DND-41 (cell line): ENCODE measurements around the gene ELOVL7.

Experiments used
- CTCF ChIP-seq: IDR thresholded peaks from 2 replicates; pipeline ENCODE4 v1.5.1; 2012; ENCODE audit warnings: borderline replicate concordance, low read length, moderate library complexity, mild to moderate bottlenecking; ENCODE audit not compliant: poor library complexity, severe bottlenecking; ENCODE audit errors: extremely low read depth
- EZH2 ChIP-seq: IDR thresholded peaks from 3 replicates; pipeline ENCODE4 v1.6.1; 2012; ENCODE audit warnings: borderline replicate concordance, low read depth, mild to moderate bottlenecking, moderate library complexity, low read length, inconsistent platforms; ENCODE audit not compliant: severe bottlenecking

GRCh38 chr5:60797482-60798153 is 46.5 kb downstream of the ELOVL7 start:
- TF ChIP-seq CTCF (no peak), EZH2 (no peak)
